ENCODE data around the gene RTN4R.
A peak's percentile ranks its signal among the peaks of the same experiment; 100 is the strongest.

Gene RTN4R

DNA sequence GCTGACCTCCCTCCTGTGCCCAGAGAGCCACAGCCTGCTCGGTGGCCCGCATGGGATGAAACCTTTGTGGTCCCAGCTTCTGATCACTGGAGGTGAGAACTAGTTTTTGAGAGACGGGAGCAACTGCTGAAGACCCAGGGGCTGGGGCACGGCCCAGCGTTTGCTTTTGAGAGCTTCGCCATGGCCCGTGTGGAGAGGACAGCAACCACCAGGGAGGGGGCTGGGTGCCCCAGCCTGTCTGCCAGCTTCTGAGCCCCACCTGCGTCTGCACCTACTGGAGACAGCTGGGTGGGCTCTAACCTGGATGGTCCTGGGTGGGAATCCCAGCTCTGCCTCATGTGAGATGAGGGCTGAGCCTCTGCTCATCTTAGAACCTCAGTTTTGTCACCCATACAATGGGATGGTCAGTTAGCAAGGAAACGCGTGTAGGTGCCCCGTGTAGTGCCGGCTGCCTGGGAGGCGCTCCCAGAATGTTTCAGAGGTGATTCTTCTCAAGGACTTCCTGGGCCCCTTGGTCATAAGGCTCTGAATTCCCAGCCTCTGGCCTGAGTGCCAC, 66.2 kb downstream of the RTN4R start:
- Mint-ChIP-seq H3K27ac (no peak overlapping the region), H3K36me3 (ENCODE audit: low read depth) (no peaks in the 10 kb centered on the region), H3K27me3 (ENCODE audit: low read depth) (no peaks in the 10 kb centered on the region), H3K4me1 (ENCODE audit: low read depth) (peaks cover 9% of the 10 kb centered on the region), H3K9me3 (no peaks in the 10 kb centered on the region), H3K4me3 (no peak overlapping the region)

DNA sequence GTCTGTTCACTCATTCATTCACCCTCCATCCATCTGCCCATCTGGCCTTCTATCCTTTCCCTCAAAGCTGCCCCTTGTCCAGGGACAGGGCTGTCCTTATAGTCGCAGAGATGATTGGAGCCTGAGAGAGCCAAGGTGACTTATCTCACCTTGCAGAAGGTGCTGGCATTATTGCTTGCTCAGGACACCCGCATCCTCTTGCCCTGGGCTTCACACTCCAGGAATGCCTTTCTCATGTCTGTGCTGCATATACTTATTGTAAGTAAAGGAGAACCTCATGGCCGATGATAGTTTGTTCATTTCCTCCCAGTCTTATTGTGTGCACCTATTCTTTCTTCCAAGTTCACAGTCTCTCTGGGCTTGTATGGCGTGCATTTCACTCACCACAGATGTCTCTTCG, 68.2 kb downstream of the RTN4R start:
- Mint-ChIP-seq H3K9me3 (no peaks in the 10 kb centered on the region), H3K4me3 (no peak overlapping the region), H3K36me3 (ENCODE audit: low read depth) (no peaks in the 10 kb centered on the region), H3K4me1 (ENCODE audit: low read depth) (no peaks in the 10 kb centered on the region), H3K27me3 (ENCODE audit: low read depth) (no peaks in the 10 kb centered on the region), H3K27ac (no peak overlapping the region)

DNA sequence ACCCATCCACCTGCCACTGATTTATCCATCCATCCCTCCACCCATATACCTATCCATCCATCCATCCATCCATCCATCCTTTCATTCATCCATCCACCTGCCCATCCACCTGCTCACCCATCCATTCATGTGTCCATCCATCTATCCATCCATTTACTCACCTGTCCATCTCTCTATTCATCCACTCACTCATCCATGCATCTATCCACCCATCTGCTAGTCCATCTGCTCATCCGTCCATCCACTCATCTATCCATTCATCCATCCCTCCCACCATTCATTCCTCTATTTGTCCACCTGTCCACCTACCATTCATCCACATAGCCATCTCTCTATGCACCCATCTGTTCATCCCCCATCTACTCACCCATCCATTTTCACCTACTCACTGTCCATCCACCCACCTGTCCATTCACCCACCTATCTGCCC, 68.7 kb downstream of the RTN4R start:
- no peaks in the 10 kb centered on the region for H3K36me3 Mint-ChIP-seq (ENCODE audit: low read depth)
- H3K4me3 Mint-ChIP-seq: no peak overlapping the region
- no peaks in the 10 kb centered on the region for H3K4me1 Mint-ChIP-seq (ENCODE audit: low read depth)

DNA sequence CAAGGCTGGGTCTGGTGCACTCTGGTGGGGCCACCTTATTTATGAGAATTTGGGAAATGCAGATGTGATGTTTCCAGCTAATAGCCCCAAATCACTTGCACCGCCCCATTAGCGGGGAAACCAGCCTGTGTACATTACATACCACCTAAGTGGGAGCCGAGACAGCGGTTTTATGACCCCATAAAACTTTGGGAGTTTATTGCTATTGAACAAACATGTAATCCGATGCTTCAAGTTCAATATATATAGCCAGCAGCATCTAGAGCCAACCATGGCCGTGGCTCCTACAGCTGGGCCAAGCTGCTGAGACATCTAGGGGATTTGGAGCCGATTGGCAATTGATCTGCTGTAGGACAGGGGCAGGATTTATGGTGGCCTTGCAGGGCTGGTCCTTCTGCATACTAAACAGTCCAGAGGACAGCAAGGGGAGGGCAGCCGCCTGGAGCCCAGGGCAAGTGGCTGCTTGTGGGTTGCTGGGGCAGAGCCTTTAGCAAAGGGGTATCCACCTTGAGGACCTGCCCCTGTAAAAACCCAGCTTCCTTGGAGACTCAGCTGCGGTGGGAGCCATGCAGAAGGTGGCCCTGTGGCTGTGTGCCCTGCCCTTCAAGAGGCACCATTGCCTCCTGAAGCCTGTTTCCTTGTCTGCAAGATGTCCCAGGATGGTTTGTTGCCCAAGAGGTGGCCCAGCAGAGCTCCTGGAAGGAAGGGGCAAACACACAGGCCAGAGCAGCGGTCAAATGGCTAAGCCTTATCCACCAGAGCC, 69.4 kb downstream of the RTN4R start:
- no peaks in the 10 kb centered on the region for H3K27me3 Mint-ChIP-seq (ENCODE audit: low read depth)
- H3K4me1 Mint-ChIP-seq (ENCODE audit: low read depth): no peaks in the 10 kb centered on the region
- H3K9me3 Mint-ChIP-seq: no peaks in the 10 kb centered on the region
- no peak overlapping the region for H3K4me3 Mint-ChIP-seq
- no peaks in the 10 kb centered on the region for H3K36me3 Mint-ChIP-seq (ENCODE audit: low read depth)
- H3K27ac Mint-ChIP-seq: peak overlapping the region; percentile 31

More for the DNA sequence above, 68.7 kb downstream of the RTN4R start:
- Mint-ChIP-seq H3K27me3 (ENCODE audit: low read depth) (no peaks in the 10 kb centered on the region), H3K9me3 (no peaks in the 10 kb centered on the region), H3K27ac (no peak overlapping the region)

DNA sequence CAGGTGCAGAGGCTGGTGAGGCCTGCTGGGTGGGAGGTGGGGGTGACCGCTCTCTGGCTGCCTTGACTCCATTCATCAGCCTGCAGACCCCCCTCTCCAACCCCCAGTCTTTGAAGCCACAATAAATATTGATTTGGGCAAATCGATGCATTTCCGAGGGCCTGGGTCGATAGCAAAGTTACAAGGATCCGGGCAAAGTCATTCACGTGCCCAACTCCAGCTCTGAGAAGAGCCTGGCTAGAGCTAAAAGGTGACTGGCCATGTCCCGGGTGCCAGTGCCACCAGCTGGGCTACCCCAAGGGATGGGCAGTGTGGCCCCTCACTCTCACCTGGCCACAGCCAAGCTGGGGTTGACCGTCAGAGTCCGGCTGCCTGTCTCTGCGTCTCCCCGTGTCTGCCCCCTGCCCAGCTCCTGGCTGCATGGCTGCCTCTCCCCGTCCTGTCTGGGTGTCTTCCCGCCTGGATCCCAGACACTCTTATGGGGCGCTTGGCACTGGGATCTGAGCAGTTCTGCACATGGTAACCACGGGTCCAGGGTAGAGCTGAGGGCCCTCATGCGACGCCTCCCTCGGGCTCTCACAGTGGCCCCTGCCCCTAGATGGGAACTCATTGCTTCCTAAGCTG, 70.6 kb downstream of the RTN4R start:
- H3K4me1 Mint-ChIP-seq (ENCODE audit: low read depth): no peaks in the 10 kb centered on the region
- H3K9me3 Mint-ChIP-seq: no peaks in the 10 kb centered on the region
- H3K27ac Mint-ChIP-seq: no peak overlapping the region
- H3K36me3 Mint-ChIP-seq (ENCODE audit: low read depth): no peaks in the 10 kb centered on the region
- no peaks in the 10 kb centered on the region for H3K27me3 Mint-ChIP-seq (ENCODE audit: low read depth)
- no peak overlapping the region for H3K4me3 Mint-ChIP-seq

DNA sequence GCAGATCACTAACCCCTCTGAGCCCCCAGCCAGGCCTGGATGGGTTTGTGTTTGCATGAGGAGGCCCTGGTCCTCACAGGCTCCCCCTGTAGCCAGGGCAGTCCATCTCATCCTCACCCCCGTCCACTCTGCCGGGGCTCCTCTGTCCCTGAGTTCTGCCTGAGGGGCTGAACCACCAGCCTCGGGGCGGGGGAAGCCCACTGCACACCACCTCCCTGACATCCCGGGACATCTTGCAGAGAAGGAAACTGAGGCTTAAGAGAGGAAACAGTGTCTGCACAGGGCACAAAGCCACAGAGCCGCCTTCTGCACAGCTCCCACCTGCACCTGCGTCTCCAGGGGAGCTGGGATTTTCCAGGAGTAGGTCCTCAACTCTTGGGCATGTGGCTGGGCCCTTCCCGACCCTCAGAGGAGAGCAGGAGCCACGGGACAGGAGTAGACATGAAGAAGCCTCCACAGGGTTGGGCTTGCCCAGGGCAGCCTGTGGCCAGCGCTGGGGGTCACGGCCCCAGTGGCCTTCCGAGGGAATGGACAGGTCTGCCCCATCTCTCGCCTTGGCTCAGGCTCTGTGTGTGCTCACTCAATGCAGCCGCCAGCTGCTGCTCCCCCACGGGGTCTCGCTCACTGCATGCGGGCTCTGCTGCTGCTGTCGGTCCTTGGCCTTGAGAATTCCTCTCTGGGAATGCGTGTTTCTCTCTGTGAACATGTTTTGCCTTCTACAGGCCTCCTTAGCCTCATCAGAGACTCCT, 71.8 kb downstream of the RTN4R start:
- Mint-ChIP-seq H3K9me3 (no peaks in the 10 kb centered on the region), H3K4me1 (ENCODE audit: low read depth) (no peaks in the 10 kb centered on the region), H3K27ac (no peak overlapping the region), H3K36me3 (ENCODE audit: low read depth) (no peaks in the 10 kb centered on the region), H3K27me3 (ENCODE audit: low read depth) (no peaks in the 10 kb centered on the region), H3K4me3 (no peak overlapping the region)

DNA sequence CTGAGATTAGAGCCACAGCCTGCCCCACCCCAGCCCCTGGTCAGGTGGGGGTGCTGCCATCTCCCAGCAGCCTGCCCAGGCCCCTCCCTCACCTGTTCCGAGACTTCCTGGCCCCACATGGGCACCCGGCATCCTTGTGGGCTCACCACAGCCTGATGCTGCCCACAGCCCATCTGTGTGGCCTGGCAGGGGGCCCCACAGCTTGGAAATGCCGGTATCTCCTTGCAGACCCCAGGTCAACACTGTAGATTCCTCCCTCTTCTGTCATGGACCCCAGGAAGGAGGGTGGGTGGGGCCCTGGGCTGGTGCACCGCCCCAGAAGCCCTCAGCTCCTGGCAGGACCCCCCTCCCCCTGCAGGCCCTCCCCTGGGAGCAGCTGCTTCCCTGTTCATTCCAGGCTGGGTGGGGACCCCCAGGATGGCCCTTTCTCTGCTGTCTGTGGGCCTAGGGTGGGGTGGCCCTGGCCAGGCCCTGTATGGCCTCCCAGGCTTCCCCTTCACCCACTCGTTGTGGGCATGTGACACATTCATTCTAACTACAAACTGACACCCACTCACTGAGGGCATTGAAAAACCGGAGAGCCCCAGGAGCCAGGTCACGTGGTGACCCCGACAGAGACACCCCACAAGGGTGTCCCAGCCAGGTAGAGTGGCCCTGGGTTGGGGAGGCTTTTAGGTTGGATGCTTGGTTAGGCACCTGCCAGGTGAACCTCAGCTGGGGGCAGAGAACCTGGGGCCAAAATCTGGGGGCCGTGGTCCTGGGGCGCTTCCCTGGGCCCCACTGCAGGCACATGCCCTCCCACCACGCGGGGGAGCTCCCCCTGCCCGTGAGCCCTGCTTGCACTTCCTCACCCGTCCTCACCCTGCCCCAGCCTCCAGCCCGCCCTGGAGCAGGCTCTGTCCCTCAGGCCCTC, 73.2 kb downstream of the RTN4R start:
- Mint-ChIP-seq H3K36me3 (ENCODE audit: low read depth) (no peaks in the 10 kb centered on the region), H3K4me3 (no peak overlapping the region), H3K4me1 (ENCODE audit: low read depth) (no peaks in the 10 kb centered on the region), H3K9me3 (no peaks in the 10 kb centered on the region), H3K27ac (no peak overlapping the region), H3K27me3 (ENCODE audit: low read depth) (no peaks in the 10 kb centered on the region)

DNA sequence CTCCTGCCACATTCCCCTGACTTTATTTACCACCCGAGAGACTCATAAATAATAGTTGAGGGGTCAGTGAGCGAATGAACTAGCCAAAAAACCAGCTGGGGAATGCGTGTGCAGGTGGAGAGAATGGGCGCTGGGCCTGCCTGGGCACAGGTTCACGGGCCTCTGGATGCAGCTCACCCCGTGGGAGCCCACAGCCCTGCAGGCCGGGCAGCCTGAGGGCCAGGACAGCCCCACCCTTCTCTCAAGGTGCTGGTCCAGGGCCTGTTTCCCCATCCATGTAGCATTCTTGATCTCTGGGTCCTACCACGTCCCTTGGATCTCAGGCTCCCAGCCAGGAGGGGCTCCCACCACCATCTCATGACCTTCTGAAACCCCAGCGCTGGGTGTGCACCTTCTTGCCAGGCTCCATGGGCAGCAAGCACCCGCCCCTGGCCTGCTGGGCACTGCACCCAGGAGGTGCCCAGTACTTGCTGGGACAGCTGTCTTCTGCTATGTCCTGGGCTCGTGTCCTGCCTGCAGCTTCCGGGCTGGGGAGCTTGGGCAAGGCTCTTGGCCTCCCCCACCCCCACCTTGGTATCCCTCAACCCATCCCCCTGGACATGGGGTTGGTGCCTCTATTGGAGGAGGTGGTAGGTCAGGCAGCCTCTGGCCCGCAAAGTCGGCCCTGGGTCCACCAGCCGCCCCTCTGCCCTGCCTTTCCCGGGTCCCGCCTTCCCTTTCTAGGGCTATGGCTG, 74.2 kb downstream of the RTN4R start:
- Mint-ChIP-seq H3K27ac (no peak overlapping the region), H3K27me3 (ENCODE audit: low read depth) (no peaks in the 10 kb centered on the region), H3K36me3 (ENCODE audit: low read depth) (no peaks in the 10 kb centered on the region), H3K9me3 (no peaks in the 10 kb centered on the region), H3K4me3 (no peak overlapping the region), H3K4me1 (ENCODE audit: low read depth) (no peaks in the 10 kb centered on the region)

DNA sequence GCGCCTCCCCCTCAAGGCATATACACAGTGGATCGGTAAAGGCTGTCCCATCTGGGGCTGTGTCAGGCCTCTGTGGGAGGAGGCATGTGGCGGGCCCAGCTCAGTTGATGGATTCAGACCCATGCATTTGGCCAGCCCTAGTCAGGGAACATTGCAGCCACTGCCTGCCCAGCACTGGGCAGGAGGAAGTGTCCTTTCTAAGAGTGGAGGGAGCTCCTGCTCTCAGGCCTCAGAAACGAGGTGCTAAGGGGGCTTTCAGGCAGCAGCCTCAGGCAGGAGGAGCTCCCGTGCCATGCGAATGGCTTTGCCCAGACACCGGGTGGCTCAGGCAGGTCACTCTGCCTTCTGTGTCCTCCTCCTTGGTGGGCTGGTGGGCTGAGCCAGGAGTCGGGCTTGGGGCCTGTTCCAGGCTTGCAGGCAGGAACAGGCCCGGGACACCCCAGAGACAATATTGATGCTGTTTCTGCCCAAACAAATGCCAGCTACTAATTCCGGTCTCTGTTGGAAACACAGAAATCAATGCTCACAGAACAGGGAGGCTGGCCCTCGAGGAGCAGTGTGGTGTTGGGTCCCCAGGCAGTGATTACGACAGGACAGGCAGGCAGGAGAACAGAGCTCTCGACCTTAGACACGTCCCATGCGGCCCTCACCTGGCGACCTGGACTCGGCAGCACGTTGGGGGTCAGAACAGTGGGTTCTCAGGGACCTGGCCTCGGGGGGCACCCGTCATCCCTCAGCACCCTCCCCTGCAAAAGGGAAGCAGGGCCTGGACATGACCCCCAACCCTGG, 75.0 kb downstream of the RTN4R start:
- Mint-ChIP-seq H3K36me3 (ENCODE audit: low read depth) (no peaks in the 10 kb centered on the region), H3K27ac (no peak overlapping the region), H3K4me3 (no peak overlapping the region)

DNA sequence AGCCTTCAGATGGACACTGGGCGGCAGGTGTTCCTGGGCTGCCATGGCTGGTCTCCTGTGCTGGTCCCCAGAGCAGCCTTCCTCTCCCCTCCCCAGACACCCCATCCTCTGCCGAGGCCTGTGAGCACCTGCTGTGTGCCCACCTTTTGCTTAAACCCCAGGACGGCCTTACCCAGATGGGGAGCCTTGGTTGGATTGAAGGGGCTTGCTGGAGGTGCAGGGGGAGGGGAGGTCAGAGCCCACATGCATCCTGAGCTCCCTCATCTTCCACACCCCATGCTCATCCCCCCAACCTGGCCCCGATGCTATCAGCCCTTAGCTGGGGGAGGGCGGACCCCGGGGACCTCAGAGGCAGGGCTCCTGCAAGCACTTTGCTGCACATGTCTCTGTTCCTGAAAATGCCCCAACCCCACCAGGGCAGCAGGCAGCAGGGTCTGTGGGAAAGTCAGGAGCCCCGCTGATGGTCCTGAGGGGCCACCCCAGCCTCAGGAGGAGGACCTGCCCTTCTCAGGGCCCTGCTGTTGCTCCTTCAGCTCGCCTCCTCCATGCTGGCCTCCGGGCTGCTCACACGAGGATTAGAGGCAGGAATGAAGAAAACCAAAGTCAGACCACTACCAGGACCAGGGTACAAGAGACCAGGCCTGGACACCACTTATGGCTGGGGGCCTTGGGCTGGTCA, 75.7 kb downstream of the RTN4R start:
- no peaks in the 10 kb centered on the region for H3K27me3 Mint-ChIP-seq (ENCODE audit: low read depth)
- no peak overlapping the region for H3K27ac Mint-ChIP-seq
- no peaks in the 10 kb centered on the region for H3K9me3 Mint-ChIP-seq
- no peaks in the 10 kb centered on the region for H3K4me1 Mint-ChIP-seq (ENCODE audit: low read depth)
- H3K36me3 Mint-ChIP-seq (ENCODE audit: low read depth): no peaks in the 10 kb centered on the region
- H3K4me3 Mint-ChIP-seq: no peak overlapping the region

More for the DNA sequence above, 75.0 kb downstream of the RTN4R start:
- Mint-ChIP-seq H3K9me3 (no peaks in the 10 kb centered on the region), H3K4me1 (ENCODE audit: low read depth) (no peaks in the 10 kb centered on the region), H3K27me3 (ENCODE audit: low read depth) (no peaks in the 10 kb centered on the region)

DNA sequence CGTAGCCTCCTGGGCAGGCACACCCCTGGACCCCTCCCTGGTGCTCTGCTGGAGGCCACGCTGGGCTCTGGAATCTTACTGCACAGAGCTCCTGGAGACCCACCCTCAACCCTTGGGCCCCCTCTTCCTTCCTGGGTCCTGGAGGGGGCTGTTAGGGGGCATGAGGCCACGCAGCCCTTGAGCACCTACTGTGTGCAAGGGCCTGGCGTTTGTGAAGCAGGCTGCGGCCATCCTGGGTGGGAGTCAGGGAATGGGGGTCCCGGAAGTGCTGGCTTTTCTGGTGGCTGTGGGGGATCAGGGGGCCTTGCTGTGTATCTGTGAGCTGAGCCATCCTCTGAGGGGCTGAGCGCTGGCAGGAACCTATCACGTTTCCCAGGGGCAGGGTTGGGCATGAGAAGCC, 76.3 kb downstream of the RTN4R start:
- H3K4me1 Mint-ChIP-seq (ENCODE audit: low read depth): no peaks in the 10 kb centered on the region
- H3K27me3 Mint-ChIP-seq (ENCODE audit: low read depth): no peaks in the 10 kb centered on the region
- no peaks in the 10 kb centered on the region for H3K36me3 Mint-ChIP-seq (ENCODE audit: low read depth)
- no peak overlapping the region for H3K4me3 Mint-ChIP-seq
- H3K9me3 Mint-ChIP-seq: no peaks in the 10 kb centered on the region
- H3K27ac Mint-ChIP-seq: no peak overlapping the region

Data from T-helper 1 cell treated with Interleukin-12 subunit alpha and Interleukin-12 subunit beta and Interleukin-4 antibody, amounts not matched to agents 30 μg/mL and 1 μg/mL, for 36 hours (primary cell).